HG03342 (cell line): ENCODE results near the gene RAET1G.

Source experiments
- ATAC-seq: cut with Tn5 transposase; IDR thresholded peaks from one replicate; pipeline ENCODE4 v1.9.1; 2021; ENCODE audit warnings: mild to moderate bottlenecking, moderate library complexity; ENCODE audit not compliant: unreplicated experiment

The RAET1G gene

DNA sequence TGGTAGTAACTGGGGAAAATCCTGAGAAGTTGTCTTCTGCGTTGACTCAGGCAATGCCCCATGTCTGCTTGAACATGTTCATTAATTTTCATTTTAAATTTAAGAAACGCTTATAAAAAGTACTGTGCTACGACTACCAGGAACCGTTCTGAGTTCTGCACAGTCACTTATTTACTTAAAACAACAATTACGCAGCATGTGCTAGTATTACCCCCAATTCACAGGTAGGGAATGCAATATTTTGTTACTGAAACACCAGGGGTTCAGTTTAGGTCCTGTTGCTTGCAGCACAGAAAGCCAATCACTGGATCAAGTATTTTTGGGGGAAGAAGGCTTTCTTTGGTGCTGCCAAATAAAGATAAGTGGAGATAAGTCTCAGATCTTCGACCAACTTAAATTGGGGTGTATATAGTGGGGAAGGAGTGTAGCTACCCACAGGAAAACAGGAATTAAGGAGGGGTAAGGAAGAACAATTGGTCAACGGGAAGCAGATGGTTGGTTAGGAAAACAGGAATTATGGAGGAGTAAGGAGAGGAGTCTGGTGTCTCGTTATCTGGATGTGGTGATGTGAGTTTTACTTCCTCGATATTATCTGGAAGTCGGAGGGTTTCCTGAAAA is 53.5 kb downstream of the RAET1G start:
- no peak for ATAC-seq

DNA sequence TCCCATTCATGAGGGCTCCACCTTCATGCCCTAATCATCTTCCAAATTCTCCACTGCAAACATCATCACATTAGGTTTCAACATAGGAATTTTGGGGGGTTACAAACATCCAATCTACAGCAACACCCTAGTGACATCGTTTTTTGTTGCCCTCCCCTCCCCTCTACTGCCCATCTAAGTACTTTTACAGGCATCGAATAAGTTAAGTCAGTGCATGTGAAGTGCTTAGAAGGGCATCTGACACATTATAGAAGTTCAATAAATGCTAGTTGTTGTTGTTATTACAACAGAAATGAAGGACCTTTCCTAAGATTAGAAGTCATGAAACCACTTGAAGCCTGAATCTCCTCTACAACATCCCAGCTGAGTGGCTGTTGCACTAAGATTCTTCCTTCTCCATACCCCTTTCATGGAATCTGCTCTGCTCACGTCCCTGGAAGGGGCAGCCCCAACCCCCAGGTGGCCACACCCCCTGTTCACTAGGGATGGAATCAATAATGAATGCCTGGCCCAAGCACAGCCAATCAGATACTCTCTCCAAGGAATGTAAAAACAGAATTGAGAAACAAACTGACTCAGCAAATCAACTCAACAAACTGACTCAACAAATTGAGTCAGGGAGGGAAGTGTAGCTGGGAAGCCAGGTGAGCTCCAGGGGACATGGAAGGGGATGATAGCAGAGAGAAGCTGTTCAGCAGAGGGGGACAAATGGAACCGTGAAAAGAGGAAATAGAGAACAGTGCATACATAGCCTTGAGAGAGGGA is 54.9 kb downstream of the RAET1G start:
- no peak for ATAC-seq
